Liver (tissue), 3 donors: ENCODE results near the gene PCBP1.

Experiments used
- HNF4G ChIP-seq: IDR thresholded peaks from 2 replicates; pipeline ENCODE4 v1.6.1; 2016; ENCODE audit warnings: antibody characterized with exemption
- JUND ChIP-seq, 2 donors: IDR thresholded peaks; 2 replicates each; pipeline ENCODE4 v1.6.1; 2016; ENCODE audit warnings: antibody characterized with exemption in 2 of 2
- NR2F2 ChIP-seq: IDR thresholded peaks from 2 replicates; pipeline ENCODE4 v1.6.1; 2016; ENCODE audit warnings: antibody characterized with exemption
- RAD21 ChIP-seq, 2 donors: IDR thresholded peaks; 2 replicates each; pipeline ENCODE4 v1.6.1; 2016; ENCODE audit warnings: antibody characterized with exemption in 2 of 2, mild to moderate bottlenecking in 2 of 2
- SP1 ChIP-seq: IDR thresholded peaks from 2 replicates; pipeline ENCODE4 v1.6.1; 2018; ENCODE audit warnings: antibody characterized with exemption, mild to moderate bottlenecking
- TF ChIP-seq, protein P1 (sequence below): fragments of 150-350 bp; IDR thresholded peaks from 2 replicates; pipeline ENCODE4 v1.5.1; 2017; ENCODE audit warnings: improper control_type of control experiment, low read depth, low read length; ENCODE audit not compliant: missing input control
- TF ChIP-seq, protein P2 (sequence below): IDR thresholded peaks from 2 replicates; pipeline ENCODE4 v1.6.1; 2016; ENCODE audit warnings: antibody characterized with exemption
- TF ChIP-seq, protein P3 (sequence below): IDR thresholded peaks from 2 replicates; pipeline ENCODE4 v1.6.1; 2016; ENCODE audit warnings: antibody characterized with exemption
- TF ChIP-seq, protein P4 (sequence below): IDR thresholded peaks from 2 replicates; pipeline ENCODE4 v1.6.1; 2016; ENCODE audit warnings: antibody characterized with exemption, mild to moderate bottlenecking
- donor health status: healthy.
- donor health status: healthy.

DNA sequence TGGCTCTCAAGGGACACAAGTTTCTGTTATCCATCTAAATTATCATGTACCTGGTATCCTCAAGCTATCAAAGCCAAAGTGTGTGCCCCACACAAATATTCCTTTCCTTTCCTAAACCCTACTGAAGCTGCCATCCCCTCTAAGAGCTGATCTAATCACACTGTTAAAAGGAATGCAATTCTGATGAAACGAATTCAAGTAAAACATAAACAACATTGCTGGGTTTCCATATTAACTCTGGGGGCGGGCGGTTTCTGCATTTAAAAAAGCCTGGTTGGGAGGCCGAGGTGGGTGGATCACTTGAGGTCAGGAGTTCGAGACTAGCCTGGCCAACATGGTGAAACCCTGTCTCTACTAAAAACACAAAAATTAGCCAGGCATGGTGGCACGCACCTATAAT, 41.9 kb upstream of the PCBP1 start:
- TF ChIP-seq, protein P1, sequence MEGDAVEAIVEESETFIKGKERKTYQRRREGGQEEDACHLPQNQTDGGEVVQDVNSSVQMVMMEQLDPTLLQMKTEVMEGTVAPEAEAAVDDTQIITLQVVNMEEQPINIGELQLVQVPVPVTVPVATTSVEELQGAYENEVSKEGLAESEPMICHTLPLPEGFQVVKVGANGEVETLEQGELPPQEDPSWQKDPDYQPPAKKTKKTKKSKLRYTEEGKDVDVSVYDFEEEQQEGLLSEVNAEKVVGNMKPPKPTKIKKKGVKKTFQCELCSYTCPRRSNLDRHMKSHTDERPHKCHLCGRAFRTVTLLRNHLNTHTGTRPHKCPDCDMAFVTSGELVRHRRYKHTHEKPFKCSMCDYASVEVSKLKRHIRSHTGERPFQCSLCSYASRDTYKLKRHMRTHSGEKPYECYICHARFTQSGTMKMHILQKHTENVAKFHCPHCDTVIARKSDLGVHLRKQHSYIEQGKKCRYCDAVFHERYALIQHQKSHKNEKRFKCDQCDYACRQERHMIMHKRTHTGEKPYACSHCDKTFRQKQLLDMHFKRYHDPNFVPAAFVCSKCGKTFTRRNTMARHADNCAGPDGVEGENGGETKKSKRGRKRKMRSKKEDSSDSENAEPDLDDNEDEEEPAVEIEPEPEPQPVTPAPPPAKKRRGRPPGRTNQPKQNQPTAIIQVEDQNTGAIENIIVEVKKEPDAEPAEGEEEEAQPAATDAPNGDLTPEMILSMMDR, result no peak
- TF ChIP-seq RAD21 (IDR thresholded peaks at IDR 0.05), result no peak
- TF ChIP-seq, protein P2, sequence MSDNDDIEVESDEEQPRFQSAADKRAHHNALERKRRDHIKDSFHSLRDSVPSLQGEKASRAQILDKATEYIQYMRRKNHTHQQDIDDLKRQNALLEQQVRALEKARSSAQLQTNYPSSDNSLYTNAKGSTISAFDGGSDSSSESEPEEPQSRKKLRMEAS, result no peak
- no peak for TF ChIP-seq JUND (IDR thresholded peaks at IDR 0.05)
- TF ChIP-seq, protein P3, sequence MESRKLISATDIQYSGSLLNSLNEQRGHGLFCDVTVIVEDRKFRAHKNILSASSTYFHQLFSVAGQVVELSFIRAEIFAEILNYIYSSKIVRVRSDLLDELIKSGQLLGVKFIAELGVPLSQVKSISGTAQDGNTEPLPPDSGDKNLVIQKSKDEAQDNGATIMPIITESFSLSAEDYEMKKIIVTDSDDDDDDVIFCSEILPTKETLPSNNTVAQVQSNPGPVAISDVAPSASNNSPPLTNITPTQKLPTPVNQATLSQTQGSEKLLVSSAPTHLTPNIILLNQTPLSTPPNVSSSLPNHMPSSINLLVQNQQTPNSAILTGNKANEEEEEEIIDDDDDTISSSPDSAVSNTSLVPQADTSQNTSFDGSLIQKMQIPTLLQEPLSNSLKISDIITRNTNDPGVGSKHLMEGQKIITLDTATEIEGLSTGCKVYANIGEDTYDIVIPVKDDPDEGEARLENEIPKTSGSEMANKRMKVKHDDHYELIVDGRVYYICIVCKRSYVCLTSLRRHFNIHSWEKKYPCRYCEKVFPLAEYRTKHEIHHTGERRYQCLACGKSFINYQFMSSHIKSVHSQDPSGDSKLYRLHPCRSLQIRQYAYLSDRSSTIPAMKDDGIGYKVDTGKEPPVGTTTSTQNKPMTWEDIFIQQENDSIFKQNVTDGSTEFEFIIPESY, result no peak
- no peak for TF ChIP-seq HNF4G
- TF ChIP-seq NR2F2, result no peak
- TF ChIP-seq, protein P4, sequence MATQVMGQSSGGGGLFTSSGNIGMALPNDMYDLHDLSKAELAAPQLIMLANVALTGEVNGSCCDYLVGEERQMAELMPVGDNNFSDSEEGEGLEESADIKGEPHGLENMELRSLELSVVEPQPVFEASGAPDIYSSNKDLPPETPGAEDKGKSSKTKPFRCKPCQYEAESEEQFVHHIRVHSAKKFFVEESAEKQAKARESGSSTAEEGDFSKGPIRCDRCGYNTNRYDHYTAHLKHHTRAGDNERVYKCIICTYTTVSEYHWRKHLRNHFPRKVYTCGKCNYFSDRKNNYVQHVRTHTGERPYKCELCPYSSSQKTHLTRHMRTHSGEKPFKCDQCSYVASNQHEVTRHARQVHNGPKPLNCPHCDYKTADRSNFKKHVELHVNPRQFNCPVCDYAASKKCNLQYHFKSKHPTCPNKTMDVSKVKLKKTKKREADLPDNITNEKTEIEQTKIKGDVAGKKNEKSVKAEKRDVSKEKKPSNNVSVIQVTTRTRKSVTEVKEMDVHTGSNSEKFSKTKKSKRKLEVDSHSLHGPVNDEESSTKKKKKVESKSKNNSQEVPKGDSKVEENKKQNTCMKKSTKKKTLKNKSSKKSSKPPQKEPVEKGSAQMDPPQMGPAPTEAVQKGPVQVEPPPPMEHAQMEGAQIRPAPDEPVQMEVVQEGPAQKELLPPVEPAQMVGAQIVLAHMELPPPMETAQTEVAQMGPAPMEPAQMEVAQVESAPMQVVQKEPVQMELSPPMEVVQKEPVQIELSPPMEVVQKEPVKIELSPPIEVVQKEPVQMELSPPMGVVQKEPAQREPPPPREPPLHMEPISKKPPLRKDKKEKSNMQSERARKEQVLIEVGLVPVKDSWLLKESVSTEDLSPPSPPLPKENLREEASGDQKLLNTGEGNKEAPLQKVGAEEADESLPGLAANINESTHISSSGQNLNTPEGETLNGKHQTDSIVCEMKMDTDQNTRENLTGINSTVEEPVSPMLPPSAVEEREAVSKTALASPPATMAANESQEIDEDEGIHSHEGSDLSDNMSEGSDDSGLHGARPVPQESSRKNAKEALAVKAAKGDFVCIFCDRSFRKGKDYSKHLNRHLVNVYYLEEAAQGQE, result no peak
- no peak for TF ChIP-seq SP1
